GM13976 (cell line): Measurements from ENCODE around the gene KDM3A.

Experiments used
- DNase-seq: peaks from one replicate; pipeline ENCODE4 v3.0.0; 2012; ENCODE audit warnings: low spot score
- in situ Hi-C: fragments of 300-500 bp; cut with MboI; formaldehyde crosslinking; loops from one replicate; pipeline ENCODE4 v1.12.0; 2022; ENCODE audit warnings: low sequenced_read_pairs, mixed read lengths, inconsistent platforms; ENCODE audit not compliant: unreplicated experiment
- TF ChIP-seq, protein P1 (sequence below): IDR thresholded peaks from 2 replicates; pipeline ENCODE4 v1.5.1; 2012; ENCODE audit warnings: borderline replicate concordance, mild to moderate bottlenecking; ENCODE audit not compliant: insufficient read depth; ENCODE audit errors: extremely low read depth, missing control alignments, control extremely low read depth

Gene KDM3A

GRCh38 chr2:86521922-86522321 is 80.8 kb downstream of the KDM3A start:
- no peak for DNase-seq
- TF ChIP-seq, protein P1, sequence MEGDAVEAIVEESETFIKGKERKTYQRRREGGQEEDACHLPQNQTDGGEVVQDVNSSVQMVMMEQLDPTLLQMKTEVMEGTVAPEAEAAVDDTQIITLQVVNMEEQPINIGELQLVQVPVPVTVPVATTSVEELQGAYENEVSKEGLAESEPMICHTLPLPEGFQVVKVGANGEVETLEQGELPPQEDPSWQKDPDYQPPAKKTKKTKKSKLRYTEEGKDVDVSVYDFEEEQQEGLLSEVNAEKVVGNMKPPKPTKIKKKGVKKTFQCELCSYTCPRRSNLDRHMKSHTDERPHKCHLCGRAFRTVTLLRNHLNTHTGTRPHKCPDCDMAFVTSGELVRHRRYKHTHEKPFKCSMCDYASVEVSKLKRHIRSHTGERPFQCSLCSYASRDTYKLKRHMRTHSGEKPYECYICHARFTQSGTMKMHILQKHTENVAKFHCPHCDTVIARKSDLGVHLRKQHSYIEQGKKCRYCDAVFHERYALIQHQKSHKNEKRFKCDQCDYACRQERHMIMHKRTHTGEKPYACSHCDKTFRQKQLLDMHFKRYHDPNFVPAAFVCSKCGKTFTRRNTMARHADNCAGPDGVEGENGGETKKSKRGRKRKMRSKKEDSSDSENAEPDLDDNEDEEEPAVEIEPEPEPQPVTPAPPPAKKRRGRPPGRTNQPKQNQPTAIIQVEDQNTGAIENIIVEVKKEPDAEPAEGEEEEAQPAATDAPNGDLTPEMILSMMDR = no peak
- in situ Hi-C loops = no loop called here

DNA sequence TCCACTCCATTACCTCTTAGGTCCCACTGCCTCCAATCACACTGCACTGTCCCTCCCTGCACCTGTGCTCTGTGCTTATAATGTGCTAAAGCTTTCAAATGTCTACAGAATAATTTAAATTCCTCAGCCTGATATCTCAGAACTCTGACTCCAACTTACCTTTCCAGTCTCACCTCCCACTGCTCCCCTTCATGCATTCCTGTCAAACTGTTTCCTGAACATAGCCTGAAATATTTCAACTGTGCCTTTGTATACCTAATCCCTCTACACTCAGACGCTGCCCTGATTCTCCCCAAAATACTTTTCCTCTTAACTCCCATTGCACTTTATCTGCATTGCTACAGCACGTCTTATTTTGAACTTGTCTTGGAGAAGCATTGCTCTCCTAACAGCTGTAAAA is 81.5 kb downstream of the KDM3A start:
- in situ Hi-C loops = no loop called here
- DNase-seq = no peak
- TF ChIP-seq, protein P1 = no peak

- in situ Hi-C loops = no loop called here
- DNase-seq = no peak
- TF ChIP-seq, protein P1 = no peak
These were observed 82.3 kb downstream of the KDM3A start for GRCh38 chr2:86523491-86523890.

DNA sequence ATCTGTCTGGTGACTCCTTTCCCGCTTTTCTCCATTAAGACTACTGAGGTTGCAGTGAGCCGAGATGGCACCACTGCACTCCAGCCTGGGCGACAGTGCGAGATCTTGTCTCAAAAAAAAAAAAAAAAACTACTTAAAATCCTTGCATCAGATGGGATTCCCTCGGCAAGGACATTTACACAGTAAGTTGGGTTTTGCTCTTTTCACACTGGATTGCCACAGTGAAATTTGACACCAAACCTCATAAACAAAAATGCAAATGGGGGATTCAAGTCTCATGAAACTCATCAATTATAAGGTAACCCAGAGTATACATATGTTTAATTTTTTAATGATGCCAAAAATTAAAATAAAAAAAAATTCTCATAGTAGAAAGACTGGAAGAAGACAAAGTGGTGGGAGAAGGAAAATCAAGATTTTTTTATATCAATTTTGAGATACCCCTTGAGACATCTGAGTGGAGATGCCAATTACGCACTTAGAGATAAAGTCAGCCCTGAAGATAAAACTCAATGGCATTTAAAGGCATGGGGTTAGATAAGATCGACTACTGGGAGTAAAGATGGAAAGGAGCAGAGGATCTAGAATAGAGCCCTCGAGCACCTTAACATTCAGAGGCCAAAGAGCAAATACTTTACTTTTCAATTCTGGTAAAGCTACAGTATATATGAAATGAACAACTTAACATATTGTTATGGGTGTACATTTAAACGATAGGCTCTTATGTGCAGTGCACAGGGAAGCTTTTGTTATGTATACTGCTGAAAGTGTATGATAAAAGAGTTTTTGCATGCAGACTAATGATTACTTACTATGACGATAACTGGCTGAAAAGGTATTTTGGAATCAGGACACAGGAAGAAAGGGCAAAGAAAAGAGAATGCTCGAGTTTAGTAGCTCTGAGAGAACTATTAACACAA is 84.5 kb downstream of the KDM3A start:
- in situ Hi-C loops = no loop called here
- TF ChIP-seq, protein P1 = no peak
- no peak for DNase-seq

GRCh38 chr2:86533589-86533988 is 92.4 kb downstream of the KDM3A start:
- no peak for DNase-seq
- TF ChIP-seq, protein P1 = no peak
- in situ Hi-C loops = no loop called here

GRCh38 chr2:86541334-86541733 is 100.2 kb downstream of the KDM3A start:
- no peak for DNase-seq
- in situ Hi-C loops = no loop called here
- TF ChIP-seq, protein P1 = no peak
